GM12872 (cell line): ENCODE data around the gene ARHGAP4.

Source experiments
- TF ChIP-seq, protein P1 (sequence below): IDR thresholded peaks from 3 replicates; pipeline ENCODE4 v1.5.1; 2011; ENCODE audit warnings: low read depth, mild to moderate bottlenecking, low read length, moderate library complexity; ENCODE audit not compliant: insufficient read depth

The ARHGAP4 gene

DNA sequence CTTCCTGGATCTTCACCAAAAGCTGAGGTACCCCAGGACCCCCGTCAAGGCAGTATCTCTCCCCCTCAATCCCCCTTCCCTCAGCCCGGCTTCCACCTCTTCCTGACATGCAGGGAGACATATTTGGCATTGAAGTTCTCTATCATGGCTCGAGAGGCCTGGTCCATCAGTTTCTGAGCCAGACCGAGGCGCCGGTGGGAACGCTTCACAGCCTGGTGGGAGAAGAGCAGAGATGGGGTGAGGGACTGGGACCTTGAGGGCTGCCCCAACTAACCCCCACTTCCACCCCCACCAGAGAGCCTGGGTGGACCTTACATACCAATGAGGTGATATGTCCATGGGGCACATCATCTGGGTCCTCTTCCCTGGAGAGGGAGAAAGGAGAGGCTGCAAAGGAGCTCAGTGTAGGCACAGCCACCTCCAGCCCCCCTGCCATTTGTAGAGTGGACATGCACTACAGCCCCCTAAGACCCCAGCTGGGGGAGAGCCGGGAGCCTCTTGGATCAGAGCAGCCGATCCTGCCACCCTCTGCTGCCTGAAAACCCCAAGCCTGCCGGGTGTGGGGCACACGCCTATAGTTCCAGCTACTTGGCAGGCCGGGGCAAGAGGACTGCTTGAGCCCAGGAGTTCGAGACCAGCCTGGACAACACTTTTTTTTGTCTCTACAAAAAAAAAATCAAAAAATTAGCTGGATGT, 6.3 kb upstream of the ARHGAP4 start:
- TF ChIP-seq, protein P1, sequence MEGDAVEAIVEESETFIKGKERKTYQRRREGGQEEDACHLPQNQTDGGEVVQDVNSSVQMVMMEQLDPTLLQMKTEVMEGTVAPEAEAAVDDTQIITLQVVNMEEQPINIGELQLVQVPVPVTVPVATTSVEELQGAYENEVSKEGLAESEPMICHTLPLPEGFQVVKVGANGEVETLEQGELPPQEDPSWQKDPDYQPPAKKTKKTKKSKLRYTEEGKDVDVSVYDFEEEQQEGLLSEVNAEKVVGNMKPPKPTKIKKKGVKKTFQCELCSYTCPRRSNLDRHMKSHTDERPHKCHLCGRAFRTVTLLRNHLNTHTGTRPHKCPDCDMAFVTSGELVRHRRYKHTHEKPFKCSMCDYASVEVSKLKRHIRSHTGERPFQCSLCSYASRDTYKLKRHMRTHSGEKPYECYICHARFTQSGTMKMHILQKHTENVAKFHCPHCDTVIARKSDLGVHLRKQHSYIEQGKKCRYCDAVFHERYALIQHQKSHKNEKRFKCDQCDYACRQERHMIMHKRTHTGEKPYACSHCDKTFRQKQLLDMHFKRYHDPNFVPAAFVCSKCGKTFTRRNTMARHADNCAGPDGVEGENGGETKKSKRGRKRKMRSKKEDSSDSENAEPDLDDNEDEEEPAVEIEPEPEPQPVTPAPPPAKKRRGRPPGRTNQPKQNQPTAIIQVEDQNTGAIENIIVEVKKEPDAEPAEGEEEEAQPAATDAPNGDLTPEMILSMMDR, result no peak

DNA sequence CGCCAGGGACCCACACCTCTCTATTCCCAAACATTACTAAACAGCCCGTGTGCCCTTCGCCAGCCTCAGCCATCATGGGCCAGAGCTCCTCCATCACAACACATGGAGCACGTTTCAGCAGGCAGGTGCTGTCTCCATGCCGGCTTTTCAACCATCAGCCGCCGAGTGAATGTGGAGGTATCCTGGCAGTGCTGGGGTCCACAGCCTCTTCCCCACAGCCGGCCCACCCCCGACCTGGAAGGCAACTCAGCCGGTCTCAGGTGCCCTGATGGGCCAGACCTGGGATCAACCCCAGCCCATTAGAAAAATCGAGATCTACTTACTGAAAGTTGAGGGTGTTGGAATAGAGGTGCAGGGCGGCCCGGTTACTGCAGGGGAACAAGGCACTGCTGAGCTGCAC, 5.7 kb upstream of the ARHGAP4 start:
- TF ChIP-seq, protein P1, result no peak

DNA sequence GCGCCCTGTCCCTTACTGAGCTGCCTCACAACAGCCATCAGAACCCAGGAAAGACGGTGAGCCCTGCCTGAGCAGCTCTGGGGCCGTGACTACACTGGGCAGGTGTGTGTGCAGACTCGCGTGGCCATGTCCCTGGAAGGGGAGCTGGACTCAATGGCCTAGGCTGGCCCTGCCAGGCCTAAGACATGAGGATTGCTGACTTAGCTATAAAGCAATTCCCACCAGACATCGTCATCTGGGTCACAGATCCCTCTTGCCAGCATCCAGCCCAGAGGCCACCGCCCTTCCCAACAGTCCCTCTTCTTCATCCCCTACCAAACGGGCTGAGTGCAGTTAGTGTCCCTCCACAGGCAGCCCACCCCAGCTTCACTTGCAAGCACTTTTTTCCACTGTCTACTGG, 5.1 kb upstream of the ARHGAP4 start:
- TF ChIP-seq, protein P1, result no peak

DNA sequence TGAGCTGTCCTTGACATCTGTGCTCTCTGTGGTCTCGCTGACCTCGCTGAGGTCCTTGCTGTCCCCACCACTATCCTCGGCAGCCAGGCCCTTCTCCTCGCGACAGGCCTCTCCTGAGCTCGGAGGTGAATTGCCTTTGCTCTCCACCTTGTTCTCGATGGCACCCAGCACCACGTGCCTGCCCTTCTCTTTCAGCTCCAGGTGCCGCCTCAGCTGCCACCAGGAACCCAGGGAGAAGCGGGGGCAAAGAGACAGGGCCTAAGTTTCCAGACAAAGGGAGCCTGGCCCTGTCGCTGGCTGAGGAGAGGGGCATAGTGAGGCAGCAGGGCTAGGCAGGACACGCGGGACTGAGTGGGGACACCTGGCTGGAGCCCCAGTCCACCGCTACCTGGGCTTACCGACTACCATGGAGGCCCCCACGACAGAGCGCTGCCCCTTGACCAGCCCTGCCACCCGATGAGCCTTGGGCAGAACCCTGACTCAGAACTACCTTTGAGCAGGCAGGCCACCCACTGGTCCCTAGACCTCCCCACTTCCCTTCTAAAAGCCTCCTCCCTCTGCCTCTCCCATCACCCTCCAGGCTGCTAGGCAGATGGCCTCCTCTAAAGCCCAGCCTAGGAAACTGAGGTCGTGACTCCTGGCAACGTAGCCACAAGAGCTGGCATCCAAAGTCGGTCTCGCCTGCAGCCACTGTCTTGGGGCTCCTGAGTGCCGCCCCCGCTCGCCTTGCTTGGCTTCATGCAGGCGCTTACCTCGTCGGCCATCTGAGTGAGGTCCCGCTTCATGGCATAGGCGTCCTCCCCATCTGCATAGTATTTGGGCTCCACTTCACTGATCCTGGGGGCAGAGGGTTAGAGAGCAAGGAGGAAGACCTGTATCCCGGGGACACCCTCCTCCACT, 4.2 kb upstream of the ARHGAP4 start:
- TF ChIP-seq, protein P1, result no peak

DNA sequence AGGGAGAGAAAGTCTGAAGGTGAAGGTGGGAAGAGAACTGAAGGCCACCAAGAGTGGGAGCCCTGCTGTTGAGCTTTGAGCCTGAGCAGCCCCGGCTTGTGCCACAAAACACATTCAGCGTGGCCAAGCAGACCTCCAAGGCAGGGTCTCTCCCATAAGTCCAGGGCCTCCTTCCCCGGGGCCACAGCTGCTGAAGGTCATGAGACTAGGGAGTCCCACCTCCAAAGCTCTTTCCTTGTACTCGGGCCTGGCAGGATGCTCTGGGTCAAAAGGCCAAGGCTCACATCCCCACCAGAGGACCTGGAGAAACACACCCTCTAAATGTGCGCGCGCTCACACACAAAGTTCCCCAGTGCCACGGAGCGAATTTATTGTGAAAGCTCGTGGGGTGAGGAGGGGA, 3.5 kb upstream of the ARHGAP4 start:
- TF ChIP-seq, protein P1, result no peak

DNA sequence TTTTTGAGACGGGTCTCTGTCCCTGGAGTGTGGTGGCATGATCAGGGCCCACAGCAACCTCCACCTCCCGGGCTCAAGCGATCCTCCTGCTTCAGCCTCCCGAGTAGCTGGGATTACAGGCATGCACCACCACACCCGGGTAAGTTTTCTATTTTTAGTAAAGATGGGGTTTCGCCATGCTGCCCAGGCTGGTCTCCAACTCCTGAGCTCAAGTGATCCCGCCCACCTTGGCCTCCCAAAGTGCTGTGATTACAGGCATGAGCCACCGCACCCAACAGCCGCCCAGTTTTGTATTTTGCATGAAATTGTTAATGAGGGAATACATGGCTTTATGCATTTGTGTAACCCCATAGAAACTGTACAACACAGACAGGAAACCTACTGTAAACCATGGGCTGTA, 2.8 kb upstream of the ARHGAP4 start:
- TF ChIP-seq, protein P1, result no peak

DNA sequence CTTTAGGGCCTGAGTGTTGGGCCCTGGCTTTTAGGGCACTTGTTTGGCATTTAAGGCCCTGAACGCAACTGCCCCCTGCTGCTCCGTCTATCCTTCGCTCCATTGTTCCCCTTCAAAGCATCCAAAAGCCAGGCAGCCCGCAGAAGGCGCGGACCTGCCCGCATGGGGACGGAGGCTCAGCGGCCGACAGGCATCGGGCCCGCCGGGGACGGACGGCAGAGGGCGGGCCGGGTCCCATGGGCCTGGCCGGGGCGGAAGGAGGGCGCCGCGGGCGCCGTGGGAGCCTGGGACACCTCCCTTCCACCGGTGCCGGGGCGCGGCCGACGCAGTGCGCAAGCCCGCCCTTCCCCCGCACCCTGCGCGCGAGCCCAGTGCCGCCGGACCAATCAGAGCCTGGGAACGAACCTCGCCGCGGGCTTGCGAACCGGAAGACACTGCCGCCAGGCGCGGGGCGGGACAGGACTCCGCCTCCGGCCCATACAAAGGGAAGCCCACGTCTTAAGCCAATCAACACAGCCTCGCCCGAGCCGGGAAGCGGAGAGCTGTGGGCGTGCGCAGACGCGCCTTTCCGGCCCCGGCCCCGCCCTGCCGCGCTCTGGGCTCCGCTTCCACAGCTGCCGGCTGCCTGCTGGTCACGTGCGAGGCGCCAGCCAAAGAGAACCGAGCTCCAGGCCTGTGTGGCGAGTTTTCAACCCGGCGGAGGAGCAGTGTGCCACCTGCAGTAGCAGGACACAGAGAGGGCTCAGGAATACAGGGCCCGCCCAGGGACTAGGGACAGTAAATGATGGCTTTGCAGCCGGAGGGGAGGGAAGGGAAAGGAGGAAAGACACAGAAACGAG, 2.1 kb upstream of the ARHGAP4 start:
- TF ChIP-seq, protein P1, result no peak
